ENCODE measurements around the gene UTF1. TPM values are rescaled to one million over a fixed set of nuclear protein-coding genes. Genes with fewer than 3 reads are reported as not detected.
"Not testable (repeated sequence)": the region's sequence is repeated elsewhere in the genome, so short reads cannot be mapped to it uniquely, and the experiment has no call there.

Gene UTF1
- total and polyA plus RNA-seq, 10 donors: 0.10 to 0.54 (median 0.32) TPM; not detected in 4

DNA sequence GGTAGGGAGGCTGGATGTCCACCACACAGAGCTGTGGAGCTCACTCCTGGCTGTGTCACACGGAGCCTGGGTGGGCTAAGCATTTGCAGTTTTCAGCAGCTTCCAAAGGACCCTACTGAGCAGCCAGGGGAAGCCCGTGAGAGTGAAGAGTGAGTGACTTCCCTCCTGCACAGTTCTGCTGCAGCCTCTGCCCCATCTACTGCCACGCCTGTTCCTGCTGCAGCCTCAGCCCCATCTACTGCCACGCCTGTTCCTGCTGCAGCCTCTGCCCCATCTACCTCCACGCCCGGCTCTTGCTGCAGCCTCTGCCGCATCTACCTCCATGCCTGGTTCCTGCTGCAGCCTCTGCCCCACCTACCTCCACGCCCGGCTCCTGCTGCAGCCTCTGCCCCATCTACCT, 34.4 kb downstream of the UTF1 start:
- Histone ChIP-seq H3K4me3 (peak overlapping the region in 1 of 8 donors; percentile 2), H3K4me1 (peaks cover 5 to 62% (median 41%) of the 10 kb centered on the region in 6 donors), H3K9me3 (no peaks in the 10 kb centered on the region), H3K36me3 (peaks cover 0 to 55% (median 29%) of the 10 kb centered on the region in 6 donors), H3K27ac (peak overlapping the region in 4 of 8 donors; percentile 15 to 65 (median 46)), H3K27me3 (replicated peaks in 1 of 7) (no peaks in the 10 kb centered on the region)
- DNase-seq: no peak
- intact Hi-C loops (cut with DNase I; ENCODE audit: low total_unique reads): no loop called here
- 40 to 59% (median 52%) methylated on average over 6 to 9 of the region's 9 CpGs for WGBS, 5 donors
- TF ChIP-seq CTCF (IDR thresholded peaks at IDR 0.05 in 8 of 11, conservative IDR thresholded peaks at IDR 0.05 in 3 of 11) (no peak), POLR2AphosphoS5 (IDR thresholded peaks at IDR 0.05) (peak in 1 of 3 donors; percentile 31)

DNA sequence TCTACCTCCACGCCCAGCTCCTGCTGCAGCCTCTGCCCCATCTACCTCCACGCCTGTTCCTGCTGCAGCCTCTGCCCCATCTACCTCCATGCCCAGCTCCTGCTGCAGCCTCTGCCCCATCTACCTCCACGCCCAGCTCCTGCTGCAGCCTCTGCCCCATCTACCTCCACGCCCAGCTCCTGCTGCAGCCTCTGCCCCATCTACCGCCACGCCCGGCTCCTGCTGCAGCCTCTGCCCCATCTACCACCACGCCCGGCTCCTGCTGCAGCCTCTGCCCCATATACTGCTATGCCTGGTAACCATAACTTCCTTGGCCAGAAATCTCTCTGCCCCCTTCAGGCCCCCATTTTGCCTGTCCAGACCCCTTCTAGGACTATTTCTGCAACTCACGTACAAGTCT, 35.0 kb downstream of the UTF1 start:
- H3K4me1 ChIP-seq: peaks cover 0 to 56% (median 35%) of the 10 kb centered on the region in 6 donors
- WGBS, 5 donors: 69 to 89% (median 86%) methylated on average over 9 to 10 of the region's 10 CpGs
- intact Hi-C loops (cut with DNase I; ENCODE audit: low total_unique reads): not testable (repeated sequence)

GRCh38 chr10:133266056-133266795, 36.2 kb downstream of the UTF1 start:
- H3K9me3 ChIP-seq: no peaks in the 10 kb centered on the region
- intact Hi-C loops (cut with DNase I; ENCODE audit: low total_unique reads): no loop called here
- 89 to 94% (median 93%) methylated on average over 18 to 21 of the region's 21 CpGs for WGBS, 5 donors
- no peaks in the 10 kb centered on the region for H3K27me3 ChIP-seq (replicated peaks in 1 of 7)
- TF ChIP-seq POLR2AphosphoS5 (IDR thresholded peaks at IDR 0.05) (peak in 1 of 3 donors; percentile 14), POLR2A (IDR thresholded peaks at IDR 0.05) (no peak)
- DNase-seq: no peak
- H3K36me3 ChIP-seq: peaks cover 0 to 73% (median 46%) of the 10 kb centered on the region in 6 donors
- peaks cover 0 to 45% (median 24%) of the 10 kb centered on the region in 6 donors for H3K4me1 ChIP-seq
- no peak overlapping the region for H3K4me3 ChIP-seq
- no peak overlapping the region for H3K27ac ChIP-seq

More for the DNA sequence above, 35.0 kb downstream of the UTF1 start:
- DNase-seq; H3K4me3 ChIP-seq; H3K27me3 ChIP-seq (replicated peaks in 1 of 7); H3K9me3 ChIP-seq: not testable (repeated sequence)
- H3K36me3 ChIP-seq: peaks cover 0 to 61% (median 35%) of the 10 kb centered on the region in 6 donors
- H3K27ac ChIP-seq: peak overlapping the region in 2 of 8 donors; percentile 23 to 65

- peaks cover 0 to 83% (median 54%) of the 10 kb centered on the region in 6 donors for H3K36me3 ChIP-seq
- intact Hi-C loops (cut with DNase I; ENCODE audit: low total_unique reads): no loop called here
- no peak overlapping the region for H3K27ac ChIP-seq
- H3K4me3 ChIP-seq: no peak overlapping the region
- H3K27me3 ChIP-seq (replicated peaks in 1 of 7): no peaks in the 10 kb centered on the region
- TF ChIP-seq POLR2A (IDR thresholded peaks at IDR 0.05) (no peak), POLR2AphosphoS5 (IDR thresholded peaks at IDR 0.05) (no peak), CTCF (IDR thresholded peaks at IDR 0.05 in 8 of 11, conservative IDR thresholded peaks at IDR 0.05 in 3 of 11) (no peak)
- H3K4me1 ChIP-seq: peaks cover 0 to 37% (median 19%) of the 10 kb centered on the region in 6 donors
- 73 to 90% (median 87%) methylated on average over 9 to 14 of the region's 14 CpGs for WGBS, 5 donors
- H3K9me3 ChIP-seq: no peaks in the 10 kb centered on the region
- DNase-seq: no peak
These were observed 37.3 kb downstream of the UTF1 start for GRCh38 chr10:133267293-133267692.

GRCh38 chr10:133267829-133268228, 37.8 kb downstream of the UTF1 start:
- intact Hi-C loops (cut with DNase I; ENCODE audit: low total_unique reads): no loop called here
- Histone ChIP-seq H3K9me3 (no peaks in the 10 kb centered on the region), H3K27me3 (replicated peaks in 1 of 7) (no peaks in the 10 kb centered on the region), H3K4me1 (peaks cover 0 to 34% (median 13%) of the 10 kb centered on the region in 6 donors), H3K4me3 (no peak overlapping the region), H3K36me3 (peaks cover 0 to 84% (median 58%) of the 10 kb centered on the region in 6 donors), H3K27ac (no peak overlapping the region)
- DNase-seq: peak; percentile 82
- no peak for TF ChIP-seq POLR2AphosphoS5 (IDR thresholded peaks at IDR 0.05)
- TF ChIP-seq CTCF (IDR thresholded peaks at IDR 0.05 in 8 of 11, conservative IDR thresholded peaks at IDR 0.05 in 3 of 11): no peak
- TF ChIP-seq POLR2A (IDR thresholded peaks at IDR 0.05): no peak
- WGBS, 5 donors: 88 to 97% (median 92%) methylated on average over 11 to 22 of the region's 22 CpGs
